Keratinocyte (primary cell): ENCODE measurements around the gene AGTRAP. TPM values are rescaled to one million over a fixed set of nuclear protein-coding genes. Genes with fewer than 3 reads are reported as not detected.

Experiments
- DNase-seq: peaks from one replicate; pipeline ENCODE4 v3.0.0-alpha.2; 2011; ENCODE audit warnings: low read depth, missing footprints, low spot score
- FAIRE-seq: peaks from 2 replicates; lab custom pipeline; 2011; peaks lifted over from hg19 to GRCh38; lab: Jason Lieb, UNC
- H2AFZ ChIP-seq: 2 replicates; pipeline ENCODE4 v1.6.0; 2012; ENCODE audit warnings: low read length, control low read depth, inconsistent platforms; ENCODE audit not compliant: control insufficient read depth
- H3K27ac ChIP-seq: 2 replicates; pipeline ENCODE4 v1.5.1; 2011; ENCODE audit warnings: low read length; ENCODE audit not compliant: control insufficient read depth, insufficient read depth
- H3K27me3 ChIP-seq: 3 replicates; pipeline ENCODE4 v1.6.0; 2011; ENCODE audit warnings: low read length; ENCODE audit not compliant: control insufficient read depth, insufficient read depth; ENCODE audit errors: extremely low read depth
- H3K36me3 ChIP-seq, 2 experiments: 2 replicates in 1 of 2; 3 replicates in 1 of 2; pipeline ENCODE4 v1.5.1; 2011; ENCODE audit warnings: low read length in 2 of 2, mild to moderate bottlenecking in 1 of 2; ENCODE audit not compliant: control insufficient read depth in 2 of 2, insufficient read depth in 2 of 2; ENCODE audit errors: extremely low read depth in 1 of 2
- H3K4me1 ChIP-seq: 3 replicates; pipeline ENCODE4 v1.5.1; 2011; ENCODE audit warnings: low read length; ENCODE audit not compliant: control insufficient read depth, insufficient read depth; ENCODE audit errors: extremely low read depth
- H3K4me2 ChIP-seq: 3 replicates; pipeline ENCODE4 v1.6.0; 2011; ENCODE audit warnings: low read depth, low read length; ENCODE audit not compliant: control insufficient read depth, insufficient read depth; ENCODE audit errors: extremely low read depth
- H3K4me3 ChIP-seq, 3 experiments: fragments of 200-600 bp in 1 of 3; sonication (generic) in 1 of 3; 2 replicates in 2 of 3; 3 replicates in 1 of 3; pipeline ENCODE4 v1.5.1; 2011 to 2016; ENCODE audit warnings: low read length in 3 of 3, mild to moderate bottlenecking in 3 of 3, control low read depth in 2 of 3, inconsistent platforms in 1 of 3, low read depth in 1 of 3, mixed read lengths in 1 of 3, mixed run types in 1 of 3, moderate library complexity in 1 of 3; ENCODE audit not compliant: control insufficient read depth in 2 of 3, insufficient read depth in 2 of 3; ENCODE audit errors: extremely low read depth in 1 of 3
- H3K79me2 ChIP-seq: 2 replicates; pipeline ENCODE4 v1.6.0; 2012; ENCODE audit warnings: low read length; ENCODE audit not compliant: control insufficient read depth, insufficient read depth
- H3K9ac ChIP-seq: 3 replicates; pipeline ENCODE4 v1.6.0; 2011; ENCODE audit warnings: low read length; ENCODE audit not compliant: control insufficient read depth, insufficient read depth; ENCODE audit errors: extremely low read depth
- H3K9me1 ChIP-seq: 3 replicates; pipeline ENCODE4 v1.6.0; 2011; ENCODE audit warnings: low read length; ENCODE audit not compliant: control insufficient read depth, insufficient read depth; ENCODE audit errors: extremely low read depth
- H3K9me3 ChIP-seq: 2 replicates; pipeline ENCODE4 v1.5.1; 2012; ENCODE audit warnings: low read depth, low read length; ENCODE audit not compliant: control insufficient read depth
- H4K20me1 ChIP-seq: 3 replicates; pipeline ENCODE4 v1.6.0; 2011; ENCODE audit warnings: low read length; ENCODE audit not compliant: control insufficient read depth, insufficient read depth; ENCODE audit errors: extremely low read depth
- EZH2 ChIP-seq: IDR thresholded peaks from one replicate; pipeline ENCODE4 v1.6.1; 2012; ENCODE audit warnings: inconsistent platforms, mild to moderate bottlenecking, low read length, moderate library complexity
- dilution Hi-C: fragments of 300-500 bp; cut with MboI; formaldehyde crosslinking; loops from one replicate; pipeline ENCODE4 v1.7.0; 2020; ENCODE audit warnings: low sequenced_read_pairs; ENCODE audit not compliant: extremely low pct_ligation_motif_present
- polyA plus RNA-seq, 5 experiments: library from polyadenylated mRNA; depleted of rRNA in 3 of 5; stranded (reverse) in 3 of 5; stranded (forward) in 1 of 5; unstranded in 1 of 5; fragments of >200 nt; gene quantifications; 1 replicate in 1 of 5; 2 replicates in 3 of 5; 3 replicates in 1 of 5; pipeline versions ENCODE4 v1.2.1 to v1.2.3, GENCODE V29; 2011 to 2012; ENCODE audit warnings: missing spikeins in 2 of 5, low read depth in 1 of 5, low replicate concordance in 1 of 5
- TF ChIP-seq, protein P1 (sequence below), 3 experiments: IDR thresholded peaks in 1 of 3; conservative IDR thresholded peaks in 1 of 3; optimal IDR thresholded peaks in 1 of 3; 2 replicates in 2 of 3; 3 replicates in 1 of 3; pipeline versions ENCODE3 to v1.5.1; 2011; ENCODE audit warnings: low read length in 3 of 3, mild to moderate bottlenecking in 3 of 3, moderate library complexity in 2 of 3, control low read depth in 1 of 3, inconsistent platforms in 1 of 3; ENCODE audit not compliant: insufficient read depth in 2 of 3; ENCODE audit errors: extremely low read depth in 1 of 3

Gene AGTRAP
- polyA plus RNA-seq, 1 donor (not counting 4 experiments of a cell fraction or from before 2014, with no cell fraction given): 36.7 TPM

DNA sequence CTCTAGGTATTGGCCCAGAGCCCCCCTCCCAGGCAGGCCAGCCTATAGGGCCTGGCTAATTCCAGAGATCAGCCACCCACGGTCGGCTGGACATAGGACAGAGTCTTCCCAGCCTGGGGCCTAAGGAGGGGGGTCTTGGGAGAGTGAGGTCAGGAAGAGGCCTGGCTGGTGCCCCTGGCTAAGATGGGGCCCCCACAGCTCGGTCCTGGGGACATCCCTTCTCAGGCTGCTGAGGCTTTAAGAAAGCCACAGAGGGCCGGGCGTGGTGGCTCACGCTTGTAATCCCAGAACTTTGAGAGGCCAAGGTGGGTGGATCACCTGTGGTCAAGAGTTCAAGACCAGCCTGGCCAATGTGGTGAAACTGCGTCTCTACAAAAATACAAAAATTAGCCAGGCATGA is 28.6 kb downstream of the AGTRAP start:
- Histone ChIP-seq H2AFZ (no peak overlapping the region), H3K9me1 (no peaks in the 10 kb centered on the region), H3K36me3 (no peaks in the 10 kb centered on the region), H3K27ac (no peak overlapping the region), H3K4me3 (no peak overlapping the region), H3K27me3 (peaks cover 14% of the 10 kb centered on the region), H3K4me1 (no peaks in the 10 kb centered on the region), H3K4me2 (no peak overlapping the region), H3K9me3 (no peaks in the 10 kb centered on the region), H4K20me1 (no peaks in the 10 kb centered on the region), H3K9ac (no peak overlapping the region), H3K79me2 (no peaks in the 10 kb centered on the region)
- no peak for FAIRE-seq
- TF ChIP-seq EZH2: no peak
- DNase-seq: no peak
- dilution Hi-C loops: no loop called here

DNA sequence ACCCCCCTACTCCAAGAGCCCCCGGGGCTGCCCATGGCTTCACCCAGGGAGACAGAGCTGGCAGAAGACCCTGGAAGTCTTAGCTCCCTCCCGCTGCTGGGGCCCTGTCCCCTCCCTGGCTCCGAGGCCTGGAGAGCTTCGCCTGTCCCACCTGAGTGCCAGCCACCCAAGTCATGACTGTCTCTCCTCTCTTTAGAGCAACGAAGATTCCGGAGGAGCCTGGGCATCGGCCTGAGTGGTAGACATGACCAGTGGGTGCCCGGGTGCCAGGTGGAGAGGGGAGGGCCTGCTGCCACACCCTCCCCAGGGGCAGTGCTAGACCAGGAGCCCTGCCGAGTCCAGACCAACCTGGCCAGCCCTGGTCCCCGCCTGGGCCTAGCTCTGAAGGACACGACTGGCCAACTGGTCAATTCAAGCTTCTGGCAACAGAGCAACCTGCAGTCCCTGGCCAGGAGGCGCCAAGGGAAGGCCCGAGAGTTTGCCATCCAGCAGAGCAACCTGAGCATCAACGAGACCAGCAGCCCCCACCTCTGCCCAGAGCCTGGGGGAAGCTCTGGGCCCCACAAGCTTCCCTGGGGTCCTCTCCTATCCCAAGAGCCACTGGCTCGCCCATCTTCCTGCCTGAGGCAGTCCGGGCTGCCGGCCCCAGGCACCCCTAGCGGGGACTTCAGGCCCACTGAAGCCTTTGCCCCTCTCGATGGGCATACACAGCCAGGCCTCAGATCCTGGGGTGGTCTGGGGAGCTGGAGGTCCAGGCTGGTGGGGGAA is 29.9 kb downstream of the AGTRAP start:
- no peak for DNase-seq
- TF ChIP-seq, protein P1, sequence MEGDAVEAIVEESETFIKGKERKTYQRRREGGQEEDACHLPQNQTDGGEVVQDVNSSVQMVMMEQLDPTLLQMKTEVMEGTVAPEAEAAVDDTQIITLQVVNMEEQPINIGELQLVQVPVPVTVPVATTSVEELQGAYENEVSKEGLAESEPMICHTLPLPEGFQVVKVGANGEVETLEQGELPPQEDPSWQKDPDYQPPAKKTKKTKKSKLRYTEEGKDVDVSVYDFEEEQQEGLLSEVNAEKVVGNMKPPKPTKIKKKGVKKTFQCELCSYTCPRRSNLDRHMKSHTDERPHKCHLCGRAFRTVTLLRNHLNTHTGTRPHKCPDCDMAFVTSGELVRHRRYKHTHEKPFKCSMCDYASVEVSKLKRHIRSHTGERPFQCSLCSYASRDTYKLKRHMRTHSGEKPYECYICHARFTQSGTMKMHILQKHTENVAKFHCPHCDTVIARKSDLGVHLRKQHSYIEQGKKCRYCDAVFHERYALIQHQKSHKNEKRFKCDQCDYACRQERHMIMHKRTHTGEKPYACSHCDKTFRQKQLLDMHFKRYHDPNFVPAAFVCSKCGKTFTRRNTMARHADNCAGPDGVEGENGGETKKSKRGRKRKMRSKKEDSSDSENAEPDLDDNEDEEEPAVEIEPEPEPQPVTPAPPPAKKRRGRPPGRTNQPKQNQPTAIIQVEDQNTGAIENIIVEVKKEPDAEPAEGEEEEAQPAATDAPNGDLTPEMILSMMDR (optimal IDR thresholded peaks at IDR 0.05 in 1 of 3, IDR thresholded peaks at IDR 0.05 in 1 of 3, conservative IDR thresholded peaks at IDR 0.05 in 1 of 3; ENCODE audit: extremely low read depth in 1 of 3, insufficient read depth in 2 of 3, low read length in 3 of 3): no peak
- TF ChIP-seq EZH2: no peak
- Histone ChIP-seq H3K9me1 (no peaks in the 10 kb centered on the region), H3K9ac (no peak overlapping the region), H3K36me3 (no peaks in the 10 kb centered on the region), H3K4me1 (no peaks in the 10 kb centered on the region), H2AFZ (no peak overlapping the region), H3K27me3 (peaks cover 14% of the 10 kb centered on the region), H3K9me3 (no peaks in the 10 kb centered on the region), H4K20me1 (no peaks in the 10 kb centered on the region), H3K27ac (no peak overlapping the region), H3K4me3 (no peak overlapping the region), H3K79me2 (no peaks in the 10 kb centered on the region), H3K4me2 (no peak overlapping the region)
- FAIRE-seq: no peak
- dilution Hi-C loops: no loop called here

DNA sequence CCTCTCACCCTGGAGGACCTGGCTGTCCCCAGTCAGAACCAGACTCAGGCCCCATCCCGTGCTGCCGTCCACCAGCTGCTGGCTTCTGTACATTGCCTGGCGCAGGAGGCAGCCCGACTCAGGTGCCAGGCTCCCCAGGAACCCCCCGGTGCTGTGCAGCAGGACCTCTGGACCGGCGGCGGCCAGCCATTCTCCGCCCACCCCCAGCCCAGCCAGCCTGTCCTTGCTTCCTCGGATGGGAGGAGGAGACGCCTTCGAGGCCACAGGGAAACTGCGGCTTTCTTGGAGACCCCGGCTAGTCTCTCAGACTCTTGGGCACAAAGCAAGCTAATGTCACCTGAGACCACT is 30.5 kb downstream of the AGTRAP start:
- H3K4me3 ChIP-seq: no peak overlapping the region
- H3K79me2 ChIP-seq: no peaks in the 10 kb centered on the region
- dilution Hi-C loops: no loop called here
- no peaks in the 10 kb centered on the region for H4K20me1 ChIP-seq
- H2AFZ ChIP-seq: no peak overlapping the region
- no peaks in the 10 kb centered on the region for H3K4me1 ChIP-seq
- no peak for FAIRE-seq
- no peak overlapping the region for H3K4me2 ChIP-seq
- H3K27me3 ChIP-seq: peaks cover 13% of the 10 kb centered on the region
- no peak overlapping the region for H3K9ac ChIP-seq
- H3K27ac ChIP-seq: no peak overlapping the region
- H3K9me1 ChIP-seq: no peaks in the 10 kb centered on the region
- no peak for DNase-seq
- H3K9me3 ChIP-seq: no peaks in the 10 kb centered on the region
- TF ChIP-seq, protein P1 (optimal IDR thresholded peaks at IDR 0.05 in 1 of 3, IDR thresholded peaks at IDR 0.05 in 1 of 3, conservative IDR thresholded peaks at IDR 0.05 in 1 of 3; ENCODE audit: extremely low read depth in 1 of 3, insufficient read depth in 2 of 3, low read length in 3 of 3): no peak
- no peaks in the 10 kb centered on the region for H3K36me3 ChIP-seq
